ENCODE results near the gene TTPAL.

- TF ChIP-seq CBFB (IDR thresholded peaks at IDR 0.05; ENCODE audit: low read depth) (no peak), ZBED1 (IDR thresholded peaks at IDR 0.05; ENCODE audit: borderline replicate concordance) (no peak), SMARCA5 (IDR thresholded peaks at IDR 0.05) (no peak), POLR2AphosphoS5 (IDR thresholded peaks at IDR 0.05; ENCODE audit: low read length) (no peak), EP300 (IDR thresholded peaks at IDR 0.05; ENCODE audit: borderline replicate concordance in 1 of 2, control insufficient read depth in 1 of 2, low read depth in 2 of 2, low read length in 2 of 2) (no peak), USF1 (IDR thresholded peaks at IDR 0.05; ENCODE audit: borderline replicate concordance, extremely low read length, insufficient read depth, low read depth, low read length) (no peak), IRF4 (IDR thresholded peaks at IDR 0.05; ENCODE audit: low read depth, low read length) (no peak), YBX1 (IDR thresholded peaks at IDR 0.05) (no peak)
Measured at GRCh38 chr20:44494681-44495080, 19.0 kb downstream of the TTPAL start.

Measured in GM12878 (cell line).